HepG2 (cell line): Measurements from ENCODE around the gene SPOPL. TPM values are rescaled to one million over a fixed set of nuclear protein-coding genes. Genes with fewer than 3 reads are reported as not detected.

Experiments used
- BRF2 ChIP-seq: sonication (generic); formaldehyde crosslinking; IDR thresholded peaks from 2 replicates; pipeline ENCODE4 v1.8.1; 2022; ENCODE audit warnings: mild to moderate bottlenecking, missing genetic modification reagents
- NCOA1 ChIP-seq: sonication (generic); formaldehyde crosslinking; IDR thresholded peaks from 2 replicates; pipeline ENCODE4 v1.9.0; 2021; ENCODE audit warnings: missing genetic modification reagents
- NKX3-1 ChIP-seq: sonication (generic); formaldehyde crosslinking; IDR thresholded peaks from 2 replicates; pipeline ENCODE4 v1.5.0; 2020; ENCODE audit warnings: missing genetic modification reagents
- NR2F1 ChIP-seq, 2 experiments: fragments of 450-650 bp in 1 of 2; formaldehyde crosslinking in 1 of 2; IDR thresholded peaks; 2 replicates each; pipeline versions ENCODE4 v1.5.0 to v1.6.1; 2016 to 2020; ENCODE audit warnings: mild to moderate bottlenecking in 1 of 2, missing compliant biosample characterization in 1 of 2, missing genetic modification reagents in 1 of 2, moderate library complexity in 1 of 2
- NR2F2 ChIP-seq: IDR thresholded peaks from 2 replicates; pipeline ENCODE4 v1.6.1; 2012; ENCODE audit warnings: low read depth, inconsistent platforms, borderline replicate concordance
- RAD51 ChIP-seq: fragments of 450-650 bp; IDR thresholded peaks from 2 replicates; pipeline ENCODE4 v1.6.1; 2016; ENCODE audit warnings: borderline replicate concordance
- SMAD3 ChIP-seq: sonication (generic); formaldehyde crosslinking; IDR thresholded peaks from 2 replicates; pipeline ENCODE4 v1.4.0; 2020; ENCODE audit warnings: missing genetic modification reagents
- TCF12 ChIP-seq, 2 experiments: fragments of 450-650 bp in 1 of 2; sonication (generic) in 1 of 2; formaldehyde crosslinking in 1 of 2; IDR thresholded peaks; 2 replicates each; pipeline versions ENCODE4 v1.6.1 to v1.8.0; 2017 to 2022; ENCODE audit warnings: antibody characterized with exemption in 1 of 2, mild to moderate bottlenecking in 1 of 2, missing genetic modification reagents in 1 of 2, moderate library complexity in 1 of 2
- TFE3 ChIP-seq: IDR thresholded peaks from 2 replicates; pipeline ENCODE4 v1.6.1; 2016
- YEATS4 ChIP-seq: sonication (generic); formaldehyde crosslinking; IDR thresholded peaks from 2 replicates; pipeline ENCODE4 v1.4.0; 2020; ENCODE audit warnings: missing genetic modification reagents, borderline replicate concordance
- ZFP36L1 ChIP-seq: sonication (generic); formaldehyde crosslinking; IDR thresholded peaks from 2 replicates; pipeline ENCODE4 v1.8.0; 2022; ENCODE audit warnings: mild to moderate bottlenecking, missing genetic modification reagents, moderate library complexity
- ZNF562 ChIP-seq: sonication (generic); formaldehyde crosslinking; IDR thresholded peaks from 2 replicates; pipeline ENCODE4 v1.8.0; 2022; ENCODE audit warnings: missing genetic modification reagents, borderline replicate concordance
- ZNF569 ChIP-seq: sonication (generic); formaldehyde crosslinking; IDR thresholded peaks from 2 replicates; pipeline ENCODE4 v1.5.0; 2020; ENCODE audit warnings: mild to moderate bottlenecking, missing genetic modification reagents, moderate library complexity, borderline replicate concordance
- ZNF792 ChIP-seq: IDR thresholded peaks from 2 replicates; pipeline ENCODE4 v1.6.1; 2016
- polyA plus RNA-seq, 8 experiments: library from polyadenylated mRNA; depleted of rRNA in 3 of 8; stranded (reverse) in 7 of 8; unstranded in 1 of 8; fragments of >200 nt; fragmentation: Illumina TruSeq in 4 of 8; extraction: Trizol in 4 of 8; gene quantifications; 2 replicates each; pipeline versions ENCODE4 v1.2.1 to v1.2.3, GENCODE V29; 2011 to 2016; ENCODE audit warnings: low read depth in 4 of 8, missing spikeins in 1 of 8, mixed read lengths in 1 of 8; ENCODE audit not compliant: insufficient read depth in 1 of 8
- total RNA-seq, 5 experiments: library from RNA; depleted of rRNA; stranded (reverse); fragments of >200 nt; fragmentation: Illumina TruSeq; extraction: Trizol; gene quantifications; 2 replicates each; pipeline ENCODE4 v1.2.3, GENCODE V29; 2016; ENCODE audit warnings: low read depth in 1 of 5
- TF ChIP-seq, protein P1 (sequence below): sonication (generic); formaldehyde crosslinking; IDR thresholded peaks from 2 replicates; pipeline ENCODE4 v1.5.0; 2020; ENCODE audit warnings: mild to moderate bottlenecking, missing genetic modification reagents
- TF ChIP-seq, protein P2 (sequence below): sonication (generic); formaldehyde crosslinking; IDR thresholded peaks from 2 replicates; pipeline ENCODE4 v1.4.0; 2020; ENCODE audit warnings: missing genetic modification reagents, borderline replicate concordance

SPOPL gene
- total and polyA plus RNA-seq, 2 of the 13 experiments (the other 11 are each of a cell fraction or from before 2014, with no cell fraction given) = 12.6 to 51.6 TPM

DNA sequence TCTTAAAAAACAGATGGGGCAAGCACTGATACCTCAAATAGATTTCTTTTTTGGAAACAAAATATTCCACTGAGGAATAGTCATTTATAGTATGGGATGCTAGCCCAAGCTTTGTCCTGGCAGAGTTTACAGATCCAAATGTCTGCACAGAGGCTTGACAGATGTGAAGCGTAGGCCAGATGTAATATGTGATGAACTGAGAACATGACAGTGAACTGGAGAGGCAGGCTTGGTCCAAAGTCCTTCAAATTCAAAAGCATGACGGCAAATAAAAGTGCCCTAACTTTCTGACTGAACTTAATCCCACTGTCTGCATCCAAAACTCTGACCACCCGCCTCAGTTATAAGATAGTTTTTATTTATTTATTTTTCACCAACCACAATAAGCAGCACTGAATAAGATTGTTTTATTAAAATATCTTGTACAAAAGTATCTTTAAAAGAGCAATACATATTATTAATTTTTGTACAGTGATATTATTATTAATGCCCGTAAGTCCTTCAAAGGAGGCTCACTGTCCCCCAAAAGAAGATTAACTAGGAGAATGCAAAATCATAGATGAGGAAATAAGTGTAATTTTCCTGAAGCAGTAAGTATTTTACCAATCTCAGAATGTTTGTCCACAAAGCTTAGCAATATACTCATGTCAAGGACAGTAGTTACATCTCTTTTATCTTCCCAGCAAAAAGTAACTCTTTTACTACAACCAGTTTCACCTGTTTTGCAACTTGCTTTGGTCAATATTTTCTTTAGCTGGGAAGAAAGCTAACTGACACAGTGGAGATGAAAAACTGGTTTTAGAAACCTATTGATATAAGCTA, 10.7 kb upstream of the SPOPL start (continued):
- TF ChIP-seq TCF12 (IDR thresholded peaks at IDR 0.05) (no peak), TCF12 (CRISPR knock-in tag; IDR thresholded peaks at IDR 0.05) (peak; percentile 50; the same call in 1 of the 2 replicates), ZNF569 (CRISPR knock-in tag) (no peak), RAD51 (no peak), NR2F2 (peak; percentile 98), ZNF562 (CRISPR knock-in tag) (no peak), NKX3-1 (CRISPR knock-in tag) (0 out of 2 replicates have a peak, but pooled peaks have one; percentile 76), SMAD3 (peak; percentile 95), ZNF792 (CRISPR knock-in tag) (peak; percentile 16; the same call in 1 of the 2 replicates), ZFP36L1 (CRISPR knock-in tag) (peak; percentile 87; the same call in 1 of the 2 replicates), BRF2 (CRISPR knock-in tag) (0 out of 2 replicates have a peak, but pooled peaks have one; percentile 57), TFE3 (CRISPR knock-in tag) (peak; percentile 58; the same call in 1 of the 2 replicates), NCOA1 (CRISPR knock-in tag) (peak; percentile 79; the same call in 1 of the 2 replicates), NR2F1 (CRISPR knock-in tag; IDR thresholded peaks at IDR 0.05) (peak; percentile 56 to 88; a peak in 3 of 4 replicates), YEATS4 (CRISPR knock-in tag) (peak; percentile 52; the same call in 1 of the 2 replicates)
- TF ChIP-seq, protein P1, sequence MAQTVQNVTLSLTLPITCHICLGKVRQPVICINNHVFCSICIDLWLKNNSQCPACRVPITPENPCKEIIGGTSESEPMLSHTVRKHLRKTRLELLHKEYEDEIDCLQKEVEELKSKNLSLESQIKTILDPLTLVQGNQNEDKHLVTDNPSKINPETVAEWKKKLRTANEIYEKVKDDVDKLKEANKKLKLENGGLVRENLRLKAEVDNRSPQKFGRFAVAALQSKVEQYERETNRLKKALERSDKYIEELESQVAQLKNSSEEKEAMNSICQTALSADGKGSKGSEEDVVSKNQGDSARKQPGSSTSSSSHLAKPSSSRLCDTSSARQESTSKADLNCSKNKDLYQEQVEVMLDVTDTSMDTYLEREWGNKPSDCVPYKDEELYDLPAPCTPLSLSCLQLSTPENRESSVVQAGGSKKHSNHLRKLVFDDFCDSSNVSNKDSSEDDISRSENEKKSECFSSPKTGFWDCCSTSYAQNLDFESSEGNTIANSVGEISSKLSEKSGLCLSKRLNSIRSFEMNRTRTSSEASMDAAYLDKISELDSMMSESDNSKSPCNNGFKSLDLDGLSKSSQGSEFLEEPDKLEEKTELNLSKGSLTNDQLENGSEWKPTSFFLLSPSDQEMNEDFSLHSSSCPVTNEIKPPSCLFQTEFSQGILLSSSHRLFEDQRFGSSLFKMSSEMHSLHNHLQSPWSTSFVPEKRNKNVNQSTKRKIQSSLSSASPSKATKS (CRISPR knock-in tag) = peak; percentile 41; the same call in 1 of the 2 replicates
- TF ChIP-seq, protein P2, sequence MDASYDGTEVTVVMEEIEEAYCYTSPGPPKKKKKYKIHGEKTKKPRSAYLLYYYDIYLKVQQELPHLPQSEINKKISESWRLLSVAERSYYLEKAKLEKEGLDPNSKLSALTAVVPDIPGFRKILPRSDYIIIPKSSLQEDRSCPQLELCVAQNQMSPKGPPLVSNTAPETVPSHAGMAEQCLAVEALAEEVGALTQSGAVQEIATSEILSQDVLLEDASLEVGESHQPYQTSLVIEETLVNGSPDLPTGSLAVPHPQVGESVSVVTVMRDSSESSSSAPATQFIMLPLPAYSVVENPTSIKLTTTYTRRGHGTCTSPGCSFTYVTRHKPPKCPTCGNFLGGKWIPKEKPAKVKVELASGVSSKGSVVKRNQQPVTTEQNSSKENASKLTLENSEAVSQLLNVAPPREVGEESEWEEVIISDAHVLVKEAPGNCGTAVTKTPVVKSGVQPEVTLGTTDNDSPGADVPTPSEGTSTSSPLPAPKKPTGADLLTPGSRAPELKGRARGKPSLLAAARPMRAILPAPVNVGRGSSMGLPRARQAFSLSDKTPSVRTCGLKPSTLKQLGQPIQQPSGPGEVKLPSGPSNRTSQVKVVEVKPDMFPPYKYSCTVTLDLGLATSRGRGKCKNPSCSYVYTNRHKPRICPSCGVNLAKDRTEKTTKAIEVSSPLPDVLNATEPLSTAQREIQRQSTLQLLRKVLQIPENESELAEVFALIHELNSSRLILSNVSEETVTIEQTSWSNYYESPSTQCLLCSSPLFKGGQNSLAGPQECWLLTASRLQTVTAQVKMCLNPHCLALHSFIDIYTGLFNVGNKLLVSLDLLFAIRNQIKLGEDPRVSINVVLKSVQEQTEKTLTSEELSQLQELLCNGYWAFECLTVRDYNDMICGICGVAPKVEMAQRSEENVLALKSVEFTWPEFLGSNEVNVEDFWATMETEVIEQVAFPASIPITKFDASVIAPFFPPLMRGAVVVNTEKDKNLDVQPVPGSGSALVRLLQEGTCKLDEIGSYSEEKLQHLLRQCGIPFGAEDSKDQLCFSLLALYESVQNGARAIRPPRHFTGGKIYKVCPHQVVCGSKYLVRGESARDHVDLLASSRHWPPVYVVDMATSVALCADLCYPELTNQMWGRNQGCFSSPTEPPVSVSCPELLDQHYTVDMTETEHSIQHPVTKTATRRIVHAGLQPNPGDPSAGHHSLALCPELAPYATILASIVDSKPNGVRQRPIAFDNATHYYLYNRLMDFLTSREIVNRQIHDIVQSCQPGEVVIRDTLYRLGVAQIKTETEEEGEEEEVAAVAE (CRISPR knock-in tag) = peak; percentile 75; the same call in 1 of the 2 replicates
